Tibial artery (tissue), 4 donors: Measurements from ENCODE around the gene SORCS2.

Source experiments
- DNase-seq, 2 donors: peaks; one replicate each; pipeline ENCODE4 v3.0.0-alpha.2; 2019
- H3K27ac ChIP-seq, 2 donors: fragments of 200-600 bp; sonication (generic) in 1 of 2; 1 replicate in 1 of 2; 2 replicates in 1 of 2; pipeline ENCODE4 v1.5.1; 2018 to 2019; ENCODE audit warnings: mild to moderate bottlenecking in 1 of 2
- H3K27me3 ChIP-seq, 2 donors: fragments of 200-600 bp; sonication (generic) in 1 of 2; one replicate each; pipeline versions ENCODE4 v1.5.1 to v1.6.0; 2016 to 2019
- H3K36me3 ChIP-seq, 3 donors: fragments of 200-600 bp; sonication (generic) in 2 of 3; one replicate each; pipeline ENCODE4 v1.5.1; 2016 to 2019; ENCODE audit warnings: mild to moderate bottlenecking in 2 of 3
- H3K4me1 ChIP-seq, 4 donors: fragments of 200-600 bp; sonication (generic) in 2 of 4; 1 replicate in 3 of 4; 2 replicates in 1 of 4; pipeline ENCODE4 v1.5.1; 2016 to 2019
- H3K4me3 ChIP-seq, 2 donors: fragments of 200-600 bp; sonication (generic) in 1 of 2; 1 replicate in 1 of 2; 2 replicates in 1 of 2; pipeline ENCODE4 v1.5.1; 2018 to 2019; ENCODE audit warnings: mild to moderate bottlenecking in 2 of 2
- H3K9me3 ChIP-seq, 3 donors: fragments of 200-600 bp; sonication (generic) in 1 of 3; one replicate each; pipeline ENCODE4 v1.5.1; 2016 to 2019
- intact Hi-C: fragments of 100-400 bp; cut with DNase I; formaldehyde crosslinking; loops from one replicate; pipeline ENCODE4 v1.15.0; 2023; ENCODE audit warnings: low total_unique reads
- TF ChIP-seq, protein P1 (sequence below), 2 experiments: fragments of 200-600 bp in 1 of 2; fragments of 450-650 bp in 1 of 2; IDR thresholded peaks; one replicate each; pipeline ENCODE4 v1.5.1; 2017 to 2019; ENCODE audit warnings: antibody characterized with exemption in 2 of 2, mild to moderate bottlenecking in 1 of 2, moderate library complexity in 1 of 2

Gene SORCS2

GRCh38 chr4:7533267-7533666 is 340.9 kb downstream of the SORCS2 start:
- H3K4me3 ChIP-seq: no peak overlapping the region
- H3K27me3 ChIP-seq: peaks cover 0 to 3% of the 10 kb centered on the region in 2 donors
- peaks cover 0 to 6% (median 0%) of the 10 kb centered on the region in 3 donors for H3K9me3 ChIP-seq
- DNase-seq: no peak
- intact Hi-C loops: no loop called here
- TF ChIP-seq, protein P1, sequence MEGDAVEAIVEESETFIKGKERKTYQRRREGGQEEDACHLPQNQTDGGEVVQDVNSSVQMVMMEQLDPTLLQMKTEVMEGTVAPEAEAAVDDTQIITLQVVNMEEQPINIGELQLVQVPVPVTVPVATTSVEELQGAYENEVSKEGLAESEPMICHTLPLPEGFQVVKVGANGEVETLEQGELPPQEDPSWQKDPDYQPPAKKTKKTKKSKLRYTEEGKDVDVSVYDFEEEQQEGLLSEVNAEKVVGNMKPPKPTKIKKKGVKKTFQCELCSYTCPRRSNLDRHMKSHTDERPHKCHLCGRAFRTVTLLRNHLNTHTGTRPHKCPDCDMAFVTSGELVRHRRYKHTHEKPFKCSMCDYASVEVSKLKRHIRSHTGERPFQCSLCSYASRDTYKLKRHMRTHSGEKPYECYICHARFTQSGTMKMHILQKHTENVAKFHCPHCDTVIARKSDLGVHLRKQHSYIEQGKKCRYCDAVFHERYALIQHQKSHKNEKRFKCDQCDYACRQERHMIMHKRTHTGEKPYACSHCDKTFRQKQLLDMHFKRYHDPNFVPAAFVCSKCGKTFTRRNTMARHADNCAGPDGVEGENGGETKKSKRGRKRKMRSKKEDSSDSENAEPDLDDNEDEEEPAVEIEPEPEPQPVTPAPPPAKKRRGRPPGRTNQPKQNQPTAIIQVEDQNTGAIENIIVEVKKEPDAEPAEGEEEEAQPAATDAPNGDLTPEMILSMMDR (IDR thresholded peaks at IDR 0.05): no peak
- H3K36me3 ChIP-seq: no peaks in the 10 kb centered on the region
- no peaks in the 10 kb centered on the region for H3K4me1 ChIP-seq
- H3K27ac ChIP-seq: no peak overlapping the region

DNA sequence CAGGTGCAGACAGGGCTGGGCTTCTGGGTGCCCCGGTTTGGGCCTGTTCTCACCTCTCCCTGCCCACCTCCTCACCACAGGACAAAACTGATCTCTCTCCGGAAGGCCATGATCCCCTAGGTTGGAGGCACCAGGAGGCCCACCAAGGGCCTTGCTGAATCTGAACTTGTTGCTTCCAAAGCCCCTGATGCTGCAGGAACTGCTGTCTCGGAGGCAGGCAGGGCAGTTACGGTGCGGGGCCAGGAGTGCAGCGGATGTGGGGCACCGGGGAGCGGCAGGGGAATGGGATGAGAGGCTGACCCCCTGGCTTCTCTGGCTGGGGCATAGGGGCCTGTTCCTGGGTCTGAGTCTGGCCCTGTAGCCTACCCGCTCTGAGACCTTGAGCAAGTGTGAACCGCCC is 342.8 kb downstream of the SORCS2 start:
- intact Hi-C loops: no loop called here
- Histone ChIP-seq H3K27me3 (peaks cover 0 to 2% of the 10 kb centered on the region in 2 donors), H3K27ac (no peak overlapping the region), H3K4me1 (no peaks in the 10 kb centered on the region), H3K4me3 (no peak overlapping the region), H3K36me3 (no peaks in the 10 kb centered on the region), H3K9me3 (peaks cover 0 to 6% (median 0%) of the 10 kb centered on the region in 3 donors)
- TF ChIP-seq, protein P1 (IDR thresholded peaks at IDR 0.05): no peak
- no peak for DNase-seq

GRCh38 chr4:7535619-7536018 is 343.3 kb downstream of the SORCS2 start:
- peaks cover 0 to 6% (median 0%) of the 10 kb centered on the region in 3 donors for H3K9me3 ChIP-seq
- no peak overlapping the region for H3K4me3 ChIP-seq
- no peaks in the 10 kb centered on the region for H3K27me3 ChIP-seq
- intact Hi-C loops: no loop called here
- no peak for DNase-seq
- H3K36me3 ChIP-seq: no peaks in the 10 kb centered on the region
- TF ChIP-seq, protein P1 (IDR thresholded peaks at IDR 0.05): no peak
- no peaks in the 10 kb centered on the region for H3K4me1 ChIP-seq
- no peak overlapping the region for H3K27ac ChIP-seq

GRCh38 chr4:7536876-7537275 is 344.5 kb downstream of the SORCS2 start:
- Histone ChIP-seq H3K4me1 (no peaks in the 10 kb centered on the region), H3K36me3 (no peaks in the 10 kb centered on the region), H3K4me3 (no peak overlapping the region), H3K27ac (no peak overlapping the region), H3K27me3 (no peaks in the 10 kb centered on the region), H3K9me3 (peaks cover 0 to 6% (median 0%) of the 10 kb centered on the region in 3 donors)
- DNase-seq: no peak
- TF ChIP-seq, protein P1 (IDR thresholded peaks at IDR 0.05): no peak
- intact Hi-C loops: no loop called here

DNA sequence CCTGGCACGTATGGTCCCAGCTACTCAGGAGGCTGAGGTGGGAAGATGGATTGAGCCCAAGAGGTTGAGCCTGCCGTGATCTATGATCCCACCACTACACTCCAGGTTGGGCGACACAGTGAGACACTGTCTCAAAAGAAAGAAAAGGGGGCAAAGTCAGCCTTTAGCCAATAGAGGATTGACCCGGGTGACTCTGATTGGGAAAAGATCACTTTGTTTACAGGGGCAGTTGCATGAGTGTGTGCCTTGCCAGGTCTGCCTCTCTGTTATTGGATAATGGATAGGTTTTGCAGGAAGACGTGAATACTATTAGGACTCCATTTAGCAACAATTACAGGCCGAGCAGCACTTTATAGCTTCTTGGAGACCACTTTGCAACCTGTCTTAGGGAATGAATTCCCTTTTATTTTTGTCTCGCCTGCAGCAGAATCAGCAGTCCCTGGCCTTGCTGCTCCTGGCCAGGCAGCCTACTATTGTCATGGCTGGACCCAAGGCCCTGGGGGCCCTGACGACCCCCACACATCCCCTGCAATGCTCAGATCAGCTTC is 345.6 kb downstream of the SORCS2 start:
- no peaks in the 10 kb centered on the region for H3K27me3 ChIP-seq
- H3K4me3 ChIP-seq: no peak overlapping the region
- intact Hi-C loops: no loop called here
- no peaks in the 10 kb centered on the region for H3K36me3 ChIP-seq
- no peaks in the 10 kb centered on the region for H3K4me1 ChIP-seq
- H3K9me3 ChIP-seq: peaks cover 0 to 6% (median 0%) of the 10 kb centered on the region in 3 donors
- DNase-seq: no peak
- TF ChIP-seq, protein P1 (IDR thresholded peaks at IDR 0.05): no peak
- no peak overlapping the region for H3K27ac ChIP-seq

GRCh38 chr4:7538518-7538917 is 346.2 kb downstream of the SORCS2 start:
- Histone ChIP-seq H3K27ac (no peak overlapping the region), H3K9me3 (peaks cover 0 to 6% (median 0%) of the 10 kb centered on the region in 3 donors), H3K4me1 (no peaks in the 10 kb centered on the region), H3K4me3 (no peak overlapping the region), H3K27me3 (no peaks in the 10 kb centered on the region), H3K36me3 (no peaks in the 10 kb centered on the region)
- TF ChIP-seq, protein P1 (IDR thresholded peaks at IDR 0.05): no peak
- DNase-seq: no peak
- intact Hi-C loops: no loop called here
